ENCODE results near the gene BORA.
"Not testable (repeated sequence)": the region's sequence is repeated elsewhere in the genome, so short reads cannot be mapped to it uniquely, and the experiment has no call there.

BORA gene

DNA sequence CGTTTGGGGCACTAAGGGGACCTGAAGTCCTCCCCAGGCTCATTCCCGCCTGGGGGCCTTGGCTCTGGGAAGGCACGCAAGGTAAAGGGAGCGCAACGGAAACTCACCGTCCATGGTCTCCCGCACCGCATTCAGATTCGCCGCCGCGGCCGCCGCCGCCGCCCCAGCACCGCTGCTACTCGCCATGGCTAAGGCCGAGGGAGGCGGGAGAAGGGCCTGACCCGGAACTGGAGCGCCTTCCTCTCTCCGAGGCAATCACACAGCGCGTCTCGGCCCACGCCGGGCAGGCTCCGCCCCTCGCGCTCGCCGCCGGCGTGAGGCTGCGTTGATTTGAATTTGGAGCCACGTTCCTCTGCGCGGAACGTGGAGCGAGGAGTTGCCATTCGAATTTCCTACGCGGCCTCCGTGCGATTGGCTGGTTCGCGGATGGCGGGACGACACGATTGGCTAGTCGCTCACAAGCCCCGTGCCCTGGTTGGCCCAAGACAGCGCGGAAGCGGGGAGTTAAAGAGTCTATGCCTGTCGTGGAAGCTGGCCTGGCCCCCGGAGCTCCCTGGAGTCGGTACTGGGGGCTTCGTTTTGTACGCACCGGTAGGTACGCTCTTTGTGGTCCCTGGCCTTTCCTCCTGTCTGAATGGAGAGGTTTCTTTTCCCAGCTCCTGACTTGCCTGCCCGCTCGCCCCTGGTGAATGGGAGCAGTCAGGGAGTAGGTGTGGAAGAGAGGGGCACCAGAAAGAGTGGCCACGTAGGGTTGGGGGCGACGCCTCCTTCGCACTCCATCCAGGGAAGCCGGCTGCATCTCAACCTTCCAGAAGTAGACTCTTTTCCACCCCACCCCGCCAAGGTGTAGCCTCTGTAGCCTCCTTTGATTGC lies at the start of gene BORA, which contains the start of gene MZT1:
Gene BORA, plus strand, starts transcription at position 507 of the 873 bp plus-strand sequence. CDS start 1,018 bp downstream, outside the sequence.
Gene MZT1, minus strand, starts transcription at position 213 of the 873 bp plus-strand sequence. Its CDS starts 27 bp downstream, at position 186.
- peak; percentile 94 for DNase-seq (ENCODE audit: low spot score)

DNA sequence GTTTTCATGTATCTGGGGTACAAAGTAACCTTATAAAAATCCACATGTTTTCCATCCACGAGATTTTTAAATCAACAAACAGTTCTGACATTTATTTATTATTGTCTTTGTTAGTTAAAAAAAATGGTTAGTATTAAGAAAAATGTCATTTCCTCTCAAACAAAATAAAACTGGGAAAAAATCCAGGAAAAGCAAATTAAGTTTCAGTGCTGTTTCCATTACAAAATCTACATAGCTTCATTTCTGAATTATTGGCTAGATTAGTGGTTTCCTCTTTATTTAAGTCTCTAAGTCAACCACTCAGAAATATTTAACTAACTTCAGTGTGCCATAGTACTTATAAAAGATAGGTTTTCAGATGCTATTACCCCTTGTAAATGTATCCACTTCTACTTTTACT lies 49.4 kb upstream of the BORA start:
- peak; percentile 7 for DNase-seq (ENCODE audit: low spot score)

- no peak for DNase-seq (ENCODE audit: low spot score)
Observed at GRCh38 chr13:72680353-72680752, 47.4 kb upstream of the BORA start.

- DNase-seq (ENCODE audit: low spot score): no peak
Observed at GRCh38 chr13:72686766-72687165, 41.0 kb upstream of the BORA start.

- no peak for DNase-seq (ENCODE audit: low spot score)
Observed at GRCh38 chr13:72689181-72689696, 38.5 kb upstream of the BORA start.

DNA sequence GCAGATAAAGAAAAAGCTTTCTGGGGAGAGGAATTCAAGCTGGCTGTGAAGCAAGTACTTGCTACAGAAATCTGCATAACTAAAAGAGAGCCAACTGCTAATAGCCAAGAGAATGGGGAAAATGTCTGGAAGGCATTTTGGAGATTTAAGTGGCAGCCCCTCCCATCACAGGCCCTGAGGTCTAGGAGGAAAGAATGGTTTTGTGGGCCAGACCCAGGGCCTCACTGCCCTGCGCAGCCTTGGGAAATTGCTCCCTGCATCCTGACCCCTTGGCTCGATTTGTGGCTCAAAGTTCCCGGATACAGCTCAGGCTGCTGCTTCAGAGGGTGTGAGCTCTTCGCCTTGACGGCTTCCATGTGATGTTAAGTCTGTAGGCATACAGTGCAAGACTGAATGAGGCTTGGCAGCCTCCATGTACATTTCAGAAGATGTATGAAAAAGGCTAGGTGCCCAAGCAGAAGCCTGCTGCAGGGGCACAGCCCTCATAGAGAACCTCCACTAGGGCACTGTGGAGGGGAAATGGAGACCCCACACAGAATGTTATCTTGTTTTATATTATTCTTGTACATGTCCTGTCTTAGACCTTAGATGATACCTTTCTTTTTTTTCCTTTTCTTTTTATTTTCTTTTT lies 34.7 kb upstream of the BORA start:
- DNase-seq (ENCODE audit: low spot score): no peak

- no peak for DNase-seq (ENCODE audit: low spot score)
Observed at GRCh38 chr13:72693832-72694231, 33.9 kb upstream of the BORA start.

DNA sequence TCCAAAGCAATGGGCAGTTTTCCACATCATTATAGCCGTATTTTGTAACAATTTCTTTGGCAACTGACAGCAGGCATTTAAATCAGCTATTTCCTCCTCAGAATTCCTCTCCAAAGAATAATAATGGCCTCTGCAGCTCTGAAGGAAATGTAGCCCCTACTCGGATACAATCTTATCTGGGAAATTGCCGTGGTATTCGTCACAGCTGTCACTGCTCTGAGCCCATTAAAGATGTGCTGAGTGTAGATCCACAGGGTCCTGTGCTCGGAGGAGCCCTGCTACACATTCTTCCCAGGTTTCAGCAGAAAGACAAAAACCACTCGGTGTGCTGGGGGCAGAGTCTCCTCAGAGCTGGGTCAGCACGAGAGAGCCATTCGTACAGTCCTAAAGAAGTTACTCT lies 33.4 kb upstream of the BORA start:
- DNase-seq (ENCODE audit: low spot score): no peak

DNA sequence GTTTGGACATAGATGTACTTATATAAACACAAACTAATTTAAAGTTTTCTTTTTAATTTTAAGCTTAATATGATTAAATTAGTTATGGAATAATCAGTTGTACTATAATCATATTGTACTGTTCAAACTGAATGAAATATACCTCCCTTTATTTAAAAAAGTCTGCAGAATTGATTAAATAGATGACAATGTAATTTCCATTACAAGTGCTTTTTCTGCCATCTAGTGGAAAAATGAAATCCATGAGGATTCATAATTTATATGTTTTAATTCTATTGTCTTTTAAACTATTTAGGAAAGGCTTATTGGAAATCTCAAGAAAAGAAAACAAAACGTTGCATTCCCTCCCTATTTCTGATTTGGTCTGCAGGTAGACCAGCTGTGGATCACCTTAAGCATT lies 31.1 kb upstream of the BORA start:
- no peak for DNase-seq (ENCODE audit: low spot score)

GRCh38 chr13:72698164-72698563 lies 29.6 kb upstream of the BORA start:
- no peak for DNase-seq (ENCODE audit: low spot score)

GRCh38 chr13:72700509-72700908 lies 27.2 kb upstream of the BORA start:
- DNase-seq (ENCODE audit: low spot score): no peak

DNA sequence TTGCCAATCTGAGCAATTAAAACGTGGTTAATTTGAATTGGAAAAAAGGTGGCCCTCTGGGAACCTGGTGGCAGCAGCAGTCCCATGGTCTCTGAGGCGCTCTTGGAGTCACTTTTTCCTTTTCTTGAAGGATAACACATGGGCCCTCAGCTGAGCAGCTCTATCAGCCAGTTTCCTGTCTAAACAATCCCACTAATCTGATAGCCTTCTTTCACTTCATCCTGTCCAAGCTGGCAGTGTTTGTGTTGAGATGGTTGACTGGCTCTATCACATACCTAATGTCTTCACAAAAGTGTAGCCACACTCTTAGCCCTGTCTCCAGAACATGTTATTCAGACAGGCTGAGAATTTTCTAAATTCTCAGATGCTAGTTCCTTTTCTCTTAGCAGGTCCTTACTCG lies 10.9 kb upstream of the BORA start:
- no peak for DNase-seq (ENCODE audit: low spot score)

GRCh38 chr13:72726185-72726584 lies 1.5 kb upstream of the BORA start:
- DNase-seq (ENCODE audit: low spot score): not testable (repeated sequence)

DNA sequence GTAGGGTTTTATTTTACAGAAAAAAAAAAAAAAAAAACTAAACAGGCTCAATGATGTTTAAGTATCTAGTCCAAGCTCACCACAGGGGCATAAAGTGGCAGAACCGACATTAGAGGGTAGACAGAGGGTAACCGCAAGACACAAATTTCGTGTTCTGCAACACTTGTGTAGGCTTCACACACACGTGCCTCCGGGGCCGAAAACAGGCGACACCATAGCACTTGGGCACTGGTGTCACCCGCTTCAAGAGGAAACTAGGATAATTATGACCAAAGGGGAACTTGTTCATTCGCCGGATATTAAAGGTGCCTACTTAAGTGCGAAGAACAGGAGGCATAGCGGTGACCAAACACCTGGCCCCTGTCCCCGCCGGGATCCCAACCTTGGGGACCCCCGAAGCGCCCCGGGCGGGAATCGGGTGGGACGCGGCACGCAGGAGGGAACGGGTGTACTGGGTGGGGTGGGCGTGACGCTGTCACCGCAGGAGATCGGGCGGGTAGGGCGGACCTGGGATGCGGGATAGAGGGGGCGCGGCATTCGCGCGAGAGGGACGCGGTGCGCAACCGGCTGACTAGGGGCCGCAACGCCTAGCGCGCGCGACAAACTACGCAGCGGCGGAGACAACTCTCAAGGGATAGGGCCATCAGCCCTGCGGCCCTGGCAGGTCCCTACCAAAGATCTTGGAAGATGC lies 852 bp upstream of the BORA start:
- no peak for DNase-seq (ENCODE audit: low spot score)

DNA sequence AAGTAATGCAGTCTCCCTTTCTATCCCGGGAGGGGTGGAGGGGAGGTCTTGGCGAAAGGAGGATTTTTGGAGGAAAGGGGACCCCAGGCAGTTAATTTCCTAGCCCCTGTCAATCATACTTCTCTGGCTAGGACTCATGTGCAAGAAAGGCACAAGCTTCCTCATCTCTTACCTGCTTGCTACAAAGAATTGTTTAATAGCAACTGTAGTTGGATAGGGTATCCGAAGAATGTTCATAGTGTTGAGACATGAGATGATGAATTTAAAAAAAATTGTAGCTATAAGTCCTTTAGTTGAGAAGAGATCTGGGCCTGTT lies 525 bp downstream of the BORA start:
- no peak for DNase-seq (ENCODE audit: low spot score)

DNA sequence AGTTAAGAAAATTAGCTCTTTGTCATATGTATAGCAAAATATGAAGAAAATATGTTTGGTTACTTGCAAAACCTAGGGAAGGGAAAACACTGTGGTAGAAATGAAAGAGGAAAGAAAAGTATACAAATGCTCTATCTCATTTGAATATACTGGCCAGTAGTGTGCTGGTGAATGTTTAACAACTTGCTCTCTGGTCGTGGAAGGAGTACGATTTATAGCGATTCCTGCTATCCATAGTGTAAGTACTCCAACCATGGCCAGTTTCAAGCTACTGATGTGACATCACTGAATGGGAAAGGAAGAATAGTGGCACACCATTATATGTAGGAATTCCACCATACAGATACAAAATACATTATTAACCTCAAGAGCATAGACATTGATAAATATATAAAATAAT lies 9.3 kb downstream of the BORA start:
- no peak for DNase-seq (ENCODE audit: low spot score)

DNA sequence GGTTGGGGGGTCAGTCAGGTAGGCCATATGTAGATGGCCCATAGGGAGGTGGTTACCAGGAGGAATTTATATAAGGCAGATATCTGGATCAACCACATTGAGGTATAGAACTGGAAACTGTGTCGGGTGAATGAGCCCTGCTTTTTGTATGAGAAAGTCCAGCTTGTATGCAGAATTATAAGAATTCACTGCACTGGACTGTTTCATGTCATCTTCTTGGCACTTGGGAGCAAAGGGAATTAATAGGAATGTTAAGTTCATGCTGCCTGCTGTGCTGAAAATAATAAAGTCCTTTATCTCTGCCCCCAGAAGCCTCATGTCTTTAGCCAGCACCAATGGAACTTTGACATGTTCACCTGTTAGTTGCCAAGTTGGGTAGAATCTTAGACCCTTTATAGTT lies 12.3 kb downstream of the BORA start:
- DNase-seq (ENCODE audit: low spot score): no peak

DNA sequence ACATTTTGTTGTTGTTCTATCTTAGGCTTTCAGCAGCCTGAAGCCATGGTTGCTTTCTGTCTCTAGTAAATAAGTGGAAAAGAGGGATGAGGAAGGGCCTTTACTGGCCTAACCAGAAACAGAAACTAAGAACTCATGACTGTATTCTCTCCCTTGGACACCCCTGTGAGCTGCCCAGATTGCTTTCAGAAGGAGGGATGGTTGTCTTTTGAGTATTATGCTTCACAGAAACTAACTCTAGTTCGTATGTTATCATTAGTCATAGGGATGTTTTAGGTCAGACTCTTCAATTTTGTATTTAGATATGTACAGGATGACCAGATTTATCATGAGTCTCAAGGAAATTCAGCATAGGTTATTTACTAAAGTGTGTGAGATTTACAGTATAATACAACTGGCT lies 17.5 kb downstream of the BORA start:
- no peak for DNase-seq (ENCODE audit: low spot score)

GRCh38 chr13:72751220-72751619 lies 23.5 kb downstream of the BORA start:
- no peak for DNase-seq (ENCODE audit: low spot score)

DNA sequence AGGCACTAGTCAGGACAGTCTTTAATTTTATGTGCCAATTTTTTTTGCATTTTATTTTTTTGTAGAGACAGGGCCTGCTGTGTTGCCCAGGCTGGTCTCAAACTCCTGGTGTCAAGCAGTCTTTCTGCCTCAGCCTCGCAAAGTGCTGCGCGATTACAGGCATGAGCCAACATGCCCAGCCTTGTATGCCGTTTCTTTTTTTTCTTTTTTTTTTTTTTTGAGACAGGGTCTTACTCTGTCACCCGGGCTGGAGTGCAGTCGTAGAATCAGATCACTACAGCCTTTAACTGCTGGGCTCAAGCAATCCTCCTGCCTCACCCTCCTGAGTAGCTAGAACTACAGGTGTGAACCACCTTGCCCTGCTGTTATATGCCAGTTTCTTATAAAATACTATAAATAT lies 26.4 kb downstream of the BORA start:
- DNase-seq (ENCODE audit: low spot score): no peak

DNA sequence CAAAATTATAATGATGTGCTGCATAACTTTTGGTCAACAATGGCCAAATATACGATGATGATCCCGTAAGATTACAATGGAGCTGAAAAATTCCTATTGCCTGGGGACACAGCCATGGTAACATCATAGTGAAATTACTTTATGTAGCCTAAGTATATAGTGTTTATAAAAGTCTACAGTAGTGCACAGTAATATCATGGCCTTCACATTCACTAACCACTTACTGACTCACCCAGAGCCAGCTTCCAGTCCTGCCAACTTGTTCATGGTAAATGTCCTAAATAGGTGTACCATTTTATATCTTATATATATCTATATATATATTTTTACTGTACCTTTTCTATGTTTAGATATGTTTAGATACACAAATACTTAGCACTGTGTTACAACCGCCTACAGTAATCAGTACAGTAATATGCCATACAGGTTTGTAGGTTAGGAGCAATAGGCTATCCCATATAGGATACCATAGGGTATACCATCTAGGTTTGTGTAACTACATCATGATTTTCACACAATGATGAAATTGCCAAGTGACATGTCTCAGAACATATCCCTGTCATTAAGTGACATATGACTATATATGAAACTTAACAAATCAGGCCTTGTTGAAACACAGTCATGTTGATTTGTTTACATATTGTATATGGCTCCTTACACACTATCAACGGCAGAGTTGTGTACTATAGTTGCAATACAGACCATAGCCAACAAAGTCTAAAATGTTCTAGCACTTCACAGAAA lies 30.2 kb downstream of the BORA start:
- DNase-seq (ENCODE audit: low spot score): no peak

DNA sequence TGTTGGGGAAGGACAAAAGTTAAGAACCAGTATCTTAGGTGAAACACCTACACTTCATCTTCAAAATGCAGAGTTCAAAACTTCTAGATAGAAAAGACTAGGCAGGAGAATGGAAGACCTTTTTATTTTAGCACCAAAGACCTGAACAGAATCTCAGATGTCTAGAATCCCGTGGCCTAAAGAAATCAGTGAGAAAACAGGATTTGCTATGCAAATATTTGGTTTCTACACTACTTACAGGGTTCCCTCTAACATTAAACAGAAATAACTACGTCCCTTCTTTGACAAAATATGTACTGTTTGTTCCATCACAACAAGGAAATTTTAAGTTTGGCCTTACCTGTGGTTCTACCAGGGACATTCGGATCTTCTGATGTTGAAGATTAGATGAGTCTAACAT lies 32.5 kb downstream of the BORA start:
- DNase-seq (ENCODE audit: low spot score): no peak
